Central memory CD8-positive, alpha-beta T cell (primary cell): ENCODE data around the gene TCF4.

Experiments
- ATAC-seq: fragments of 150-1000 bp; cut with Tn5 transposase; replicated peaks from 2 replicates; pipeline ENCODE4 v1.10.0; 2022; ENCODE audit warnings: mild to moderate bottlenecking, moderate FRiP score, moderate number of reproducible peaks; ENCODE audit not compliant: poor library complexity, severe bottlenecking; ENCODE audit errors: extremely low read depth
- DNase-seq, 2 donors: peaks; one replicate each; pipeline ENCODE4 v3.0.0; 2021; ENCODE audit warnings: low spot score in 2 of 2
- H3K27ac Mint-ChIP-seq: one replicate; pipeline ENCODE4 v1.8.0; 2022; ENCODE audit warnings: low read depth, mild to moderate bottlenecking, moderate library complexity, mixed read lengths
- H3K27me3 Mint-ChIP-seq: one replicate; pipeline ENCODE4 v1.8.0; 2022; ENCODE audit warnings: mixed read lengths
- H3K36me3 Mint-ChIP-seq: one replicate; pipeline ENCODE4 v1.8.0; 2022; ENCODE audit warnings: mild to moderate bottlenecking, moderate library complexity, mixed read lengths; ENCODE audit not compliant: insufficient read depth
- H3K4me1 Mint-ChIP-seq: one replicate; pipeline ENCODE4 v1.8.0; 2022; ENCODE audit warnings: mixed read lengths
- H3K4me3 Mint-ChIP-seq: one replicate; pipeline ENCODE4 v1.8.0; 2022; ENCODE audit warnings: mild to moderate bottlenecking, moderate library complexity, mixed read lengths
- H3K9me3 Mint-ChIP-seq: one replicate; pipeline ENCODE4 v1.8.0; 2022; ENCODE audit warnings: mixed read lengths

TCF4 gene

DNA sequence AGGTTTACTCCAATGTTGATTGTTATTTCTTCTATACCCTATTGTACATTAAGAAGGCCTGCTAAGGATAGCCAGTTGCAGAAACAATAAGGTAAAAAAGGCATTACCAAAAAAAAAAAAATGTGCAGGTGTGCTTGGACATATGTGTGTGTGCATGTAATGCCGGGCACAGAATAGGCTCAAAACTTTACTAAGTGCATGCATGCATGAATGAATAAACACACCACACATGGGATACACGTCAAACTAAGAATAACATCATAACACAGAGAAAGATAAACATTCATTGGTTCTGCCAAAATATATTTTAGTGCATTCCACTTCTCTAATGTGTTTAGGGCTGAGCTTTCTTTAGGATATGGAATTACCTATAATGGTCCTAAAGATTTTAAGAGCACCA is 298.2 kb downstream of the TCF4 start:
- Mint-ChIP-seq H3K4me3 (no peak overlapping the region), H3K27ac (no peak overlapping the region), H3K9me3 (no peaks in the 10 kb centered on the region), H3K36me3 (no peaks in the 10 kb centered on the region), H3K27me3 (no peaks in the 10 kb centered on the region), H3K4me1 (no peaks in the 10 kb centered on the region)
- DNase-seq (no peak), ATAC-seq (no peak)

GRCh38 chr18:55289048-55289447 is 298.9 kb downstream of the TCF4 start:
- Mint-ChIP-seq H3K4me3 (no peak overlapping the region), H3K27ac (no peak overlapping the region), H3K4me1 (no peaks in the 10 kb centered on the region), H3K9me3 (no peaks in the 10 kb centered on the region), H3K27me3 (no peaks in the 10 kb centered on the region), H3K36me3 (no peaks in the 10 kb centered on the region)
- ATAC-seq (no peak), DNase-seq (no peak)

- H3K27ac Mint-ChIP-seq = no peak overlapping the region
- H3K4me3 Mint-ChIP-seq = no peak overlapping the region
- H3K27me3 Mint-ChIP-seq = no peaks in the 10 kb centered on the region
- no peaks in the 10 kb centered on the region for H3K36me3 Mint-ChIP-seq
- H3K9me3 Mint-ChIP-seq = no peaks in the 10 kb centered on the region
- ATAC-seq (no peak), DNase-seq (no peak)
- no peaks in the 10 kb centered on the region for H3K4me1 Mint-ChIP-seq
Observed at GRCh38 chr18:55287935-55288868, 299.8 kb downstream of the TCF4 start.

- no peaks in the 10 kb centered on the region for H3K36me3 Mint-ChIP-seq
- H3K4me3 Mint-ChIP-seq = no peak overlapping the region
- ATAC-seq (no peak), DNase-seq (no peak)
- no peak overlapping the region for H3K27ac Mint-ChIP-seq
- H3K27me3 Mint-ChIP-seq = no peaks in the 10 kb centered on the region
- no peaks in the 10 kb centered on the region for H3K9me3 Mint-ChIP-seq
- no peaks in the 10 kb centered on the region for H3K4me1 Mint-ChIP-seq
Observed at GRCh38 chr18:55287149-55287806, 300.7 kb downstream of the TCF4 start.

DNA sequence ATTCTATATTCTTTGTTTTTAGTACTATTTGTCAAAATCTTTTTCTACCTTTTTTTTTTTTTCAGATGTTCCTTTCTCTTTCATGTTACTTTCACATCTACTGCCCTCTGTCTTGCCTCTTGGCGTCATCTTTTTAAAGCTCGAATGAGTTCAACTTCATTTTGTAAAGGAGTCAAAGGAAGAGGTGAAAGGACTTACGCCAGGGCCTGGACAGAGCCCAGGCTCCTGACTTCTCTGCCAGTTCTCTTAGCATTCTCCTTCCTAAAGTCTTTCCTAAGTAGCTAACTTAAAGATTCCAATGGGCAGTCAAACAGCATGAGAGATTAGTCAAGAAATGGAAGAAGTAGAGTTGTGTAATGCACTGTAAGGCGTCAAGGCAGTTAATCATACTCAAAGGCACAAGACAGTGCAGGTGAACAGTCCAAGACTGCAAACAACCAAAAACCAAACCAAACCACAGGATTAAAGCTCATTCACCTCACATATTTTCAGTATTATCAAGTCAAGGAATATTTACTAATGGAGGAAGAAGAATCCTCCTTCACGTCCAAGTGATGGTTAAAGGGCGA is 301.7 kb downstream of the TCF4 start:
- ATAC-seq (no peak), DNase-seq (no peak)
- Mint-ChIP-seq H3K4me3 (no peak overlapping the region), H3K36me3 (no peaks in the 10 kb centered on the region), H3K9me3 (no peaks in the 10 kb centered on the region), H3K4me1 (no peaks in the 10 kb centered on the region), H3K27ac (no peak overlapping the region), H3K27me3 (no peaks in the 10 kb centered on the region)

- no peaks in the 10 kb centered on the region for H3K9me3 Mint-ChIP-seq
- H3K27me3 Mint-ChIP-seq = no peaks in the 10 kb centered on the region
- no peaks in the 10 kb centered on the region for H3K4me1 Mint-ChIP-seq
- ATAC-seq (no peak), DNase-seq (no peak)
- no peak overlapping the region for H3K4me3 Mint-ChIP-seq
- no peak overlapping the region for H3K27ac Mint-ChIP-seq
- H3K36me3 Mint-ChIP-seq = no peaks in the 10 kb centered on the region
Observed at GRCh38 chr18:55284614-55285013, 303.4 kb downstream of the TCF4 start.

GRCh38 chr18:55283309-55283708 is 304.7 kb downstream of the TCF4 start:
- Mint-ChIP-seq H3K27ac (no peak overlapping the region), H3K4me1 (no peaks in the 10 kb centered on the region), H3K27me3 (no peaks in the 10 kb centered on the region), H3K4me3 (no peak overlapping the region), H3K9me3 (no peaks in the 10 kb centered on the region), H3K36me3 (no peaks in the 10 kb centered on the region)
- DNase-seq = no peak
- ATAC-seq = no peak

DNA sequence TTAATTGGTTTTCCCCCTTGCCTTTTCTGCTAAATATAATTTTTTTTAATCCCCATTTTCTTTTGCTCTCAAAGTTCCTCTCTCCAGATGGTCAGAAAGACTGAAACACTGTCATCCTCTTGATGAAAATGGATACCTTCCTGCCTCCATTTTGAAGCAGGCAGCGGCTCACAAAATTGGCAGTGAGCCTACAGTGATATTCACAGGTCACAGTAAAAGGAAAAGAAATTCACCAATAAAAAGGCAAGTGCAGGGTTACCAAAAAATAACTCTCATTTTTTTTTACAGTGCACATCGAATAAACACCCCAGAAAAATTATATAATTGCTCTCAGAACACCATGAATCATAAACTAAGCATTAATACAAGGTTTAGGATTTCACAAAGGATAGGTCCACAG is 307.5 kb downstream of the TCF4 start:
- Mint-ChIP-seq H3K36me3 (no peaks in the 10 kb centered on the region), H3K4me3 (no peak overlapping the region), H3K4me1 (no peaks in the 10 kb centered on the region), H3K27me3 (no peaks in the 10 kb centered on the region), H3K9me3 (no peaks in the 10 kb centered on the region), H3K27ac (no peak overlapping the region)
- DNase-seq (no peak), ATAC-seq (no peak)

DNA sequence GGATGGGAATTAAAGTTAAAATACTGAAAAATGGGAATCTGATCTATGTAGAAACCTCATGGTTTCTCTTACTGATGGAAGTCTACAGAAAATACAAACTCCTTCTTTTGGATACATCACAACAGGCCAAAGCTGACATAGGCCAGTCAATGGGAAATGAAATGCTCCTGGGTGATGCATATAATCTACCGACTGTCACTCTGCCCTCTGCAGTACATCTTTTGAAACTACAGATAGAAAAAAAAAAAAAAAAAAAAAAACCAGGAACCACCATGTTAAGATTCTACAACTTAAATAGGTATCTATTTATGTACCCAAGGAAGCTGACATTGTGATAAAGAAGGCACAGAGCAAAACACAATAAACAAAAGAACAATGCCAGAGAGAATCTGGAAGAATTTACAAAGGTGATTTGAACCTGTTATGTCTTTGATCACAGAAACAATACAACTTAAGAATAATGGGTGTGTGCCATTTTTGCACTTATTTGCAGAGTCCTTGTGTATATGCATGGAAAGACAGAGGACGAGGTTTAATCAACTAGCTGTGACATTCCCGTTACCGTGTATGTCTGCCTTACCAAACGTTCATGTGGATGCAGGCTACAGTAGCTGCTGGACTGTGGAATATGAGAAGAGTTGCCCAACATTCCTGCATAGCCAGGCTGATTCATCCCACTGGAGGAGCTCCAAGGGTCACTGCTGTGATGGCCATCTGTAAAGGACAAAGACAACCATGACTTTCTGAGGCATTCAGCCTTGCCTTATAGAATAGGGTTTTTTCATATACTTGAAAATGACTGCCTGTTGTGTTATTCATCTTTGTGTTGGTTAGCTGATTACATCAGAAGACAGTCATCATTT is 312.7 kb downstream of the TCF4 start:
- peaks cover 10% of the 10 kb centered on the region for H3K9me3 Mint-ChIP-seq
- DNase-seq (no peak), ATAC-seq (no peak)
- peaks cover 1% of the 10 kb centered on the region for H3K36me3 Mint-ChIP-seq
- no peaks in the 10 kb centered on the region for H3K27me3 Mint-ChIP-seq
- no peak overlapping the region for H3K4me3 Mint-ChIP-seq
- H3K4me1 Mint-ChIP-seq = no peaks in the 10 kb centered on the region
- no peak overlapping the region for H3K27ac Mint-ChIP-seq

GRCh38 chr18:55272510-55273243 is 315.3 kb downstream of the TCF4 start:
- Mint-ChIP-seq H3K27me3 (no peaks in the 10 kb centered on the region), H3K9me3 (peaks cover 10% of the 10 kb centered on the region), H3K27ac (no peak overlapping the region), H3K4me3 (no peak overlapping the region), H3K4me1 (no peaks in the 10 kb centered on the region), H3K36me3 (peaks cover 4% of the 10 kb centered on the region)
- no peak for ATAC-seq
- no peak for DNase-seq

GRCh38 chr18:55269622-55270021 is 318.4 kb downstream of the TCF4 start:
- DNase-seq = no peak
- H3K27ac Mint-ChIP-seq = no peak overlapping the region
- no peak for ATAC-seq
- H3K4me3 Mint-ChIP-seq = no peak overlapping the region
- H3K9me3 Mint-ChIP-seq = peaks cover 7% of the 10 kb centered on the region
- H3K4me1 Mint-ChIP-seq = no peaks in the 10 kb centered on the region
- H3K27me3 Mint-ChIP-seq = no peaks in the 10 kb centered on the region
- peaks cover 3% of the 10 kb centered on the region for H3K36me3 Mint-ChIP-seq
